Parietal lobe (tissue), 2 donors: ENCODE measurements around the gene ATP8B2. TPM values are rescaled to one million over a fixed set of nuclear protein-coding genes. Genes with fewer than 3 reads are reported as not detected.

Experiments used
- small RNA-seq: library from RNA; depleted of rRNA; stranded (forward); fragments of <200 nt; gene quantifications from one replicate; pipeline ENCODE3, GENCODE V24; 2014; ENCODE audit warnings: low replicate concordance
- total RNA-seq: library from RNA; depleted of rRNA; stranded (reverse); fragments of >200 nt; gene quantifications from one replicate; pipeline ENCODE4 v1.2.3, GENCODE V29; 2014

The ATP8B2 gene
- 45.7 TPM for total RNA-seq

DNA sequence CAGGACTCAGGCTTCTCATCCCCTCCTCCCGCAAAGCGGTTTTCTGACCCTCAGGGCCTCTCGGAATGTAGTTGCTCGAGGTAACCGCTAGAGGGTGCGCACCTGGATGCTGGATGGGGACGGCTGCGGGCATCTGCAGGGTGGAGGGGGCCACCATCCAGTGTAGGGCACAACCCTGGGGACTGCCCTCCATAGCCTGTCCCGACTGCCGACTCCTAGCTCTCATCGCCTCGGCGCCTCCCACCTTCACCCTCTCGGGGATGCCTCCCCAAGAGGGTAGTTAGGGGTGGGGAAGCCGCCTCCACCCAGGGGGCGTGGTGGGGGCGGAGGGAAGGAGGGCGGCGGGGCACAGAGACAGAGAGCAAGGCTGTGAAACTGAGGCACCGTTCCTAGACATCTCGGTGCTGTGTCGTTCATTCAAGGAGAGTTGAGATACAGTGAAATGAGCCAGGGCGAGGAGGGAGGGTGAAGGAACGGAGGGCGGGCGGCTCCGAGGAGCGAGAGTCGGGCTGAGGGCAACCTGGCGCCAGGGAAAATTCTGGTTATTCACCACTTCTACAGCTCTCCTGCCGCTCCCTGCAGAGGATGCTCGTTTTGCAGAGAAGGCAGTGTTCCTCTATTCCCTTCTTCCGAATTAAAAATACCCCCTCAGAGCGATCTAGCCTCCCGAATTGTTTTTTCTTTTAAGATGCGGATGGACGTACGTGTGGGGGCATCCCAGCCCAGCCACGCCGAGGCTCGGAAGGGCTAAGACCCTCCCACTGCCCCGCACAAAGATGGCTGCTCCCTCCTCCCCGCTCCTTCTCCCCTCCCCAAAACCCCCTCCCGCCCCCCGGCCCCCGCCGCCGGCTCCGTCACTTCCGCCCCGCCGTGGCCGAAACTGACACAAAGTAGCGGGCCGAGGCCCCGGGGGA lies at the start of gene ATP8B2:
Gene ATP8B2, plus strand, starts transcription at position 857 of the 914 bp plus-strand sequence. CDS start 2,617 bp downstream, outside the sequence.

GRCh38 chr1:154320882-154321608 lies 4.3 kb upstream of the ATP8B2 start, which contains the start of gene AQP10:
AQP10 (plus strand) TSS chr1:154321093; CDS start chr1:154321156, 63 bp downstream.

Small RNAs within 50 kb of the gene (small RNA-seq; reads per million reads assigned to genes)
- gene RF00273, result 0.09 reads per million
- not detected for gene RNU6-121P
- not detected for gene RNU6-239P
- not detected for gene RNU7-57P

Other genes with a start within 250 kb of the ATP8B2 start
- gene NUP210L, start 170.5 kb upstream of the ATP8B2 start, total RNA-seq, result 0.31 TPM
- 177 TPM for gene TPM3, start 133.4 kb upstream of the ATP8B2 start, total RNA-seq
- not detected for gene CFAP141, start 119.2 kb upstream of the ATP8B2 start, total RNA-seq
- gene UBAP2L, start 104.6 kb upstream of the ATP8B2 start, total RNA-seq, result 87.0 TPM
- gene HAX1, start 52.9 kb upstream of the ATP8B2 start, total RNA-seq, result 47.6 TPM
- not detected for gene AQP10, start 4.4 kb upstream of the ATP8B2 start, total RNA-seq
- gene IL6R, start 79.8 kb downstream of the ATP8B2 start, total RNA-seq, result 2.2 TPM
- not detected for gene TDRD10, start 176.7 kb downstream of the ATP8B2 start, total RNA-seq
- gene SHE, start 176.9 kb downstream of the ATP8B2 start, total RNA-seq, result 1.3 TPM
- gene UBE2Q1, start 233.1 kb downstream of the ATP8B2 start, total RNA-seq, result 22.5 TPM
- gene CHRNB2, start 242.3 kb downstream of the ATP8B2 start, total RNA-seq, result 31.0 TPM